ENCODE measurements around the gene THSD4.
"Not testable (repeated sequence)": the region's sequence is repeated elsewhere in the genome, so short reads cannot be mapped to it uniquely, and the experiment has no call there.

THSD4 gene

GRCh38 chr15:71715914-71716313, 600.6 kb downstream of the THSD4 start:
- no peak for DNase-seq (ENCODE audit: low read depth)
- no peak overlapping the region for H3K4me3 ChIP-seq (replicated peaks; ENCODE audit: low read depth, low read length)
- TF ChIP-seq, protein P1, sequence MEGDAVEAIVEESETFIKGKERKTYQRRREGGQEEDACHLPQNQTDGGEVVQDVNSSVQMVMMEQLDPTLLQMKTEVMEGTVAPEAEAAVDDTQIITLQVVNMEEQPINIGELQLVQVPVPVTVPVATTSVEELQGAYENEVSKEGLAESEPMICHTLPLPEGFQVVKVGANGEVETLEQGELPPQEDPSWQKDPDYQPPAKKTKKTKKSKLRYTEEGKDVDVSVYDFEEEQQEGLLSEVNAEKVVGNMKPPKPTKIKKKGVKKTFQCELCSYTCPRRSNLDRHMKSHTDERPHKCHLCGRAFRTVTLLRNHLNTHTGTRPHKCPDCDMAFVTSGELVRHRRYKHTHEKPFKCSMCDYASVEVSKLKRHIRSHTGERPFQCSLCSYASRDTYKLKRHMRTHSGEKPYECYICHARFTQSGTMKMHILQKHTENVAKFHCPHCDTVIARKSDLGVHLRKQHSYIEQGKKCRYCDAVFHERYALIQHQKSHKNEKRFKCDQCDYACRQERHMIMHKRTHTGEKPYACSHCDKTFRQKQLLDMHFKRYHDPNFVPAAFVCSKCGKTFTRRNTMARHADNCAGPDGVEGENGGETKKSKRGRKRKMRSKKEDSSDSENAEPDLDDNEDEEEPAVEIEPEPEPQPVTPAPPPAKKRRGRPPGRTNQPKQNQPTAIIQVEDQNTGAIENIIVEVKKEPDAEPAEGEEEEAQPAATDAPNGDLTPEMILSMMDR (IDR thresholded peaks at IDR 0.05; ENCODE audit: low read length, missing control alignments), result no peak

DNA sequence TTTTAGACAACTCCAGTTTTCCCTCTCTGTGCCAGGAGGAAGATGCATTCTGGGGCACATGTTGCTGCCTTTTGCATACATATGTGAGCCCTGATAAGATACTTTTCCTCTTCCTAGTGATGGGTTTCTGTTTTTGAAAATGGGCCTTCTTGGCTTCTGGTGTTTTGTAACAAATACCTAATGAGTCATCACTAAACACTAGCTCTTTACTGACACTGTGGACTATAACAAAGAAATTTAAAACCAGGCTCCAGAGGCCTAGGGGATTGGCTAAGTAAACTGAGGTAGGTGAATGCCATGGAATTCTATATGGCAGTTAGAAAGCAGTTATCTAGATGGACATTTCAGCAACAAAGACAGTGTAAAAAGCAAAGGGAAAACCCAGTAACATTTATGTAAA, 601.7 kb downstream of the THSD4 start:
- peak; percentile 50 for DNase-seq (ENCODE audit: low read depth)
- no peak overlapping the region for H3K4me3 ChIP-seq (replicated peaks; ENCODE audit: low read depth, low read length)
- TF ChIP-seq, protein P1 (IDR thresholded peaks at IDR 0.05; ENCODE audit: low read length, missing control alignments), result no peak

DNA sequence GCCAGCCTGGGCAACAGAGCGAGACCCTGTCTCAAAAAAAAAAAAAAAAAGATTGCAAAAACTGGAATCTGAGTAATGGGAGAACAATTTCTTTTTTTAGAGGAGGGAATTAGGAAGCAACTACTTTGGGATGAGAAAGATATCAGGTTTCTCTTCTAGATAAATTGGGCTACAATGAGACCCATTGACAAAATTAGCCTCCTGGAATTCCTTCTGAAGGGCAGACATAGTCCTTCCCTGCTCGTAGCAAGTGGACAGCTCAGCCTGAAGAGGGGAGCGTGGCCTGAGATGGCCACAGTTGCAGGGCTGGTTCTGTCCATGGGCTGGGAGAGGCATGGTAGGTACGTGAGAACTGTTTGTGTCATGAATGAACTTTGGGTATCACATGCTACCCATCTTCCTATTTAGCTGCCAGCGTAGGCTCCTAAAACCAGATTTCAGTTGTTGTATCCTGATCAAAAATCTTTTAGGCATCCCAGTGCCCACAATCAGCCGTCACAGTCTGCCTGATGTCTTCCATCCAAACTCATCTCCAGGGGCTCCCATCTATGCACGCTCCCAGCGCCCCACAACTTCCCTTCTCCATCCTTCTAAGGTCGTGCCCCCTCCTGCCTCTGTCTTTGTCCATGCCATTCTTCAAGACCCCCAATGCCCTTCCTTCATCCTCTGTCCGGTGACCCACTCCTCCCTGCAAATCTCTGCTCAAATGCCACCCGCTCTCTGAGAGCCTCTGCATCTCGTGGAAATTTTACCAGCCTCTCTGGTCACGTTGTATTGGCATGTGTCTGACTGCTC, 603.0 kb downstream of the THSD4 start:
- H3K4me3 ChIP-seq (replicated peaks; ENCODE audit: low read depth, low read length), result no peak overlapping the region
- DNase-seq (ENCODE audit: low read depth), result no peak
- TF ChIP-seq, protein P1 (IDR thresholded peaks at IDR 0.05; ENCODE audit: low read length, missing control alignments), result no peak

DNA sequence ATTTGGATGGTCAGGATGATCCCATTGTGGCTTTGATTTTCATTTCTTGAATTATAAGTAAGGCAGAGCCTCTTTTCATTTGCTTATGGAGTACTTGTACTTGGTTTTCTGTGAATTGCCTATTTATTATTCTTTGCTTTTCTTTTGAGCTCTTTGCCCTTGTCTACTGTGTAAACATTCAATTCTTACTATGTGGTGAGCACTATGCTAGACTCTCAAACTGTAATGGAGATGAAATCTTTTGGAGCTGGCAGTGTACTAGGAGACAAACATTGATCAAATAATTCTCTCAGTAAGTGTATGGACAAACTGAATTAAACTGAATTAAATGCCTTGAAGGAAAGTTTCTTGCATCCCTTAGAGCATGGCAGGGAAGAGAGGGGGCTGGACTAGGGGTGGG, 608.1 kb downstream of the THSD4 start:
- H3K4me3 ChIP-seq (replicated peaks; ENCODE audit: low read depth, low read length), result no peak overlapping the region
- no peak for DNase-seq (ENCODE audit: low read depth)
- TF ChIP-seq, protein P1 (IDR thresholded peaks at IDR 0.05; ENCODE audit: low read length, missing control alignments), result no peak

DNA sequence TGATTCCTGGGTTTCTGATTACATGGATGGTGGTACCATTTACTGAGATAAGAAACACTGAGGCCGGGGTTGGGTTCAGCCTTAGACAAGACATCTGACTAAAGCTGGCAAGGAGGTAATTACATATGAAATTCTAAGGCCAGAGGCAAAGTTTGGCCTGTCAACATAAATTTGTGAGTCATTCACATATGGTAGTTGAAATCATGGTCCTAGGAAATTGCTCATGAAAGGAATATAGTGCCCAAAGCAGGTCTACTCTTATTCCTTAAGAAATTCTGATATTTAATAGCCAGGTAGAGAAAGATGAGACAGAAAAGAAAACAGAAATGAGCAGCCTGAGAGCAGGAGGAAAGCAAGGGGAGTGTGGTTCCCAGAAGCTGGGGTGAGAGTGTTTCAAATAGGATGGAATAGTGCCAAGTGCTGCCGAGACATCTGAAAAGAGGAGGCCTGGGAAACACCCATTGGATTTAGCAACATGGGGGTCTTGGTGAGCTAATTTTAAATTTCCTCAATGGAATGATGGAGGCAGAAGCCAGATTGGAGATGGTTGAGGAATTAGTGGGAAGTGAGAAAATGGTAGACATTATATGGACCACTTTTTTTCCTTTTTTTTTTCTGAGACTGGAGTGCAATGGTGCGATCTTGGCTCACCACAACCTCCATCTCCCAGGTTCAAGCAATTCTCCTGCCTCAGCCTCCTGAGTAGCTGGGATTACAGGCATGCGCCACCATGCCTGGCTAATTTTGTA, 610.1 kb downstream of the THSD4 start:
- not testable (repeated sequence) for H3K4me3 ChIP-seq (replicated peaks; ENCODE audit: low read depth, low read length)
- DNase-seq (ENCODE audit: low read depth), result peak; percentile 40

- no peak for DNase-seq (ENCODE audit: low read depth)
- TF ChIP-seq, protein P1 (IDR thresholded peaks at IDR 0.05; ENCODE audit: low read length, missing control alignments), result no peak
- H3K4me3 ChIP-seq (replicated peaks; ENCODE audit: low read depth, low read length), result no peak overlapping the region
These were observed 613.6 kb downstream of the THSD4 start for GRCh38 chr15:71728881-71729280.

GRCh38 chr15:71729319-71729718, 614.0 kb downstream of the THSD4 start:
- H3K4me3 ChIP-seq (replicated peaks; ENCODE audit: low read depth, low read length), result no peak overlapping the region
- TF ChIP-seq, protein P1 (IDR thresholded peaks at IDR 0.05; ENCODE audit: low read length, missing control alignments), result no peak
- no peak for DNase-seq (ENCODE audit: low read depth)

Measured in fibroblast of pulmonary artery (primary cell).